PC-9 (cell line): ENCODE measurements around the gene ANKRA2.

Experiments used
- EZH2 ChIP-seq: fragments of 200-600 bp; sonication (generic); IDR thresholded peaks from 2 replicates; pipeline ENCODE4 v1.8.0; 2017; ENCODE audit warnings: antibody characterized with exemption, low read depth
- TF ChIP-seq, protein P1 (sequence below): fragments of 200-600 bp; sonication (generic); conservative IDR thresholded peaks from 2 replicates; pipeline ENCODE4 v1.6.1; 2017; ENCODE audit warnings: mixed run types, antibody characterized with exemption, mild to moderate bottlenecking, moderate library complexity

- TF ChIP-seq, protein P1, sequence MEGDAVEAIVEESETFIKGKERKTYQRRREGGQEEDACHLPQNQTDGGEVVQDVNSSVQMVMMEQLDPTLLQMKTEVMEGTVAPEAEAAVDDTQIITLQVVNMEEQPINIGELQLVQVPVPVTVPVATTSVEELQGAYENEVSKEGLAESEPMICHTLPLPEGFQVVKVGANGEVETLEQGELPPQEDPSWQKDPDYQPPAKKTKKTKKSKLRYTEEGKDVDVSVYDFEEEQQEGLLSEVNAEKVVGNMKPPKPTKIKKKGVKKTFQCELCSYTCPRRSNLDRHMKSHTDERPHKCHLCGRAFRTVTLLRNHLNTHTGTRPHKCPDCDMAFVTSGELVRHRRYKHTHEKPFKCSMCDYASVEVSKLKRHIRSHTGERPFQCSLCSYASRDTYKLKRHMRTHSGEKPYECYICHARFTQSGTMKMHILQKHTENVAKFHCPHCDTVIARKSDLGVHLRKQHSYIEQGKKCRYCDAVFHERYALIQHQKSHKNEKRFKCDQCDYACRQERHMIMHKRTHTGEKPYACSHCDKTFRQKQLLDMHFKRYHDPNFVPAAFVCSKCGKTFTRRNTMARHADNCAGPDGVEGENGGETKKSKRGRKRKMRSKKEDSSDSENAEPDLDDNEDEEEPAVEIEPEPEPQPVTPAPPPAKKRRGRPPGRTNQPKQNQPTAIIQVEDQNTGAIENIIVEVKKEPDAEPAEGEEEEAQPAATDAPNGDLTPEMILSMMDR, result no peak; the same call in 1 of the 2 replicates
- TF ChIP-seq EZH2, result no peak
Observed at GRCh38 chr5:73606206-73606753, 40.8 kb upstream of the ANKRA2 start.
